ENCODE measurements around the gene PPIL6. TPM values are rescaled to one million over a fixed set of nuclear protein-coding genes. Genes with fewer than 3 reads are reported as not detected.
A peak's percentile ranks its signal among the peaks of the same experiment; 100 is the strongest.

Gene PPIL6
- total RNA-seq, 2 experiments from 2014 or later: 0.16 TPM; not detected in 1

DNA sequence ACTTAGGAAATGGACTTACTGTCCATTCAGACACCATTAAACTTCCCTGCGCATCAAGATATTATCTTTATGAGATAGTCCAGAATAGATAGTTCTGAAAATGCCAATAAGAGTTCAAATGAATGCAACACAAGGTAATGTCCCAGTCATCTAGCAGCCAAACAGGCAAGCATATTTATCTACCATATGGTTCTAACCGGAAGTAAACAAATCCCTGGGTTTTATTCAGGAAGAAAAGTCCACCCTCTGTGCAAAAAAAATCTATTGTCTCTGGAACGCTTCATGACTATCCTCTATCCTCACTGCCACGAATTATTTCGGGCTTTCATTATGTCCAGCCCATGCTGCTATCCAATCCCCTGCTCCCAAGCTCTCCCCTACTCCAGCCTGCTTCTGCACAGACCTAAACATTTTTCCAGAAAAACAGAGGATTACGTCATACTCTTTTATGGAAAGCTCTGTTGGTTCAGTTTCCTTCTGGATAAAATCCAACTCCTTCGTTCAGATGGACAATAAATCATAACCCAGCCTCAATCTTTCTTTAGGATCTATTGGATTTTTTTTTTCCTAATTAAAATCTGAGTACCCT, 11.4 kb downstream of the PPIL6 start:
- Mint-ChIP-seq H3K4me1 (ENCODE audit: low read depth) (peaks cover 2% of the 10 kb centered on the region), H3K27ac (no peak overlapping the region), H3K36me3 (ENCODE audit: low read depth) (no peaks in the 10 kb centered on the region), H3K9me3 (ENCODE audit: insufficient read depth) (no peaks in the 10 kb centered on the region), H3K4me3 (no peak overlapping the region), H3K27me3 (ENCODE audit: low read depth) (peaks cover 27% of the 10 kb centered on the region)
- ATAC-seq (no peak), DNase-seq (peak; percentile 1)
- CTCF ChIA-PET: interaction anchor here (1.5 to 2.8 kb wide), 2 partner anchors 45 to 241 kb away, joined by 3 to 9 read pairs; no protein-coding TSS in a partner anchor
- POLR2A ChIA-PET: no interaction called here

GRCh38 chr6:109424946-109425345, 15.5 kb downstream of the PPIL6 start:
- H3K36me3 Mint-ChIP-seq (ENCODE audit: low read depth): no peaks in the 10 kb centered on the region
- DNase-seq: no peak
- H3K4me3 Mint-ChIP-seq: no peak overlapping the region
- ATAC-seq: no peak
- POLR2A ChIA-PET: no interaction called here
- H3K4me1 Mint-ChIP-seq (ENCODE audit: low read depth): peaks cover 2% of the 10 kb centered on the region
- H3K27me3 Mint-ChIP-seq (ENCODE audit: low read depth): peaks cover 7% of the 10 kb centered on the region
- no peaks in the 10 kb centered on the region for H3K9me3 Mint-ChIP-seq (ENCODE audit: insufficient read depth)
- H3K27ac Mint-ChIP-seq: no peak overlapping the region
- CTCF ChIA-PET: no interaction called here

- no peak for DNase-seq
- Mint-ChIP-seq H3K27ac (no peak overlapping the region), H3K36me3 (ENCODE audit: low read depth) (no peaks in the 10 kb centered on the region), H3K9me3 (ENCODE audit: insufficient read depth) (no peaks in the 10 kb centered on the region), H3K4me1 (ENCODE audit: low read depth) (peaks cover 2% of the 10 kb centered on the region), H3K4me3 (no peak overlapping the region), H3K27me3 (ENCODE audit: low read depth) (no peaks in the 10 kb centered on the region)
- no peak for ATAC-seq
- ChIA-PET POLR2A (no interaction called here), CTCF (no interaction called here)
Observed at GRCh38 chr6:109421184-109421583, 19.2 kb downstream of the PPIL6 start.

- Mint-ChIP-seq H3K4me3 (no peak overlapping the region), H3K27ac (no peak overlapping the region), H3K4me1 (ENCODE audit: low read depth) (peaks cover 2% of the 10 kb centered on the region), H3K9me3 (ENCODE audit: insufficient read depth) (no peaks in the 10 kb centered on the region), H3K36me3 (ENCODE audit: low read depth) (no peaks in the 10 kb centered on the region), H3K27me3 (ENCODE audit: low read depth) (no peaks in the 10 kb centered on the region)
- POLR2A ChIA-PET: no interaction called here
- CTCF ChIA-PET: no interaction called here
- ATAC-seq (no peak), DNase-seq (no peak)
Observed at GRCh38 chr6:109420751-109421150, 19.7 kb downstream of the PPIL6 start.

- H3K36me3 Mint-ChIP-seq (ENCODE audit: low read depth): no peaks in the 10 kb centered on the region
- ATAC-seq (no peak), DNase-seq (no peak)
- no peaks in the 10 kb centered on the region for H3K9me3 Mint-ChIP-seq (ENCODE audit: insufficient read depth)
- H3K4me3 Mint-ChIP-seq: no peak overlapping the region
- H3K4me1 Mint-ChIP-seq (ENCODE audit: low read depth): no peaks in the 10 kb centered on the region
- H3K27ac Mint-ChIP-seq: no peak overlapping the region
- H3K27me3 Mint-ChIP-seq (ENCODE audit: low read depth): peaks cover 2% of the 10 kb centered on the region
- POLR2A ChIA-PET: no interaction called here
- CTCF ChIA-PET: interaction anchor here (1.9 kb wide), 1 partner anchor 35 kb away, joined by 6 read pairs; no protein-coding TSS in a partner anchor
Observed at GRCh38 chr6:109417646-109418045, 22.8 kb downstream of the PPIL6 start.

GRCh38 chr6:109411034-109411433, 29.4 kb downstream of the PPIL6 start:
- ATAC-seq: no peak
- no peak overlapping the region for H3K27ac Mint-ChIP-seq

DNA sequence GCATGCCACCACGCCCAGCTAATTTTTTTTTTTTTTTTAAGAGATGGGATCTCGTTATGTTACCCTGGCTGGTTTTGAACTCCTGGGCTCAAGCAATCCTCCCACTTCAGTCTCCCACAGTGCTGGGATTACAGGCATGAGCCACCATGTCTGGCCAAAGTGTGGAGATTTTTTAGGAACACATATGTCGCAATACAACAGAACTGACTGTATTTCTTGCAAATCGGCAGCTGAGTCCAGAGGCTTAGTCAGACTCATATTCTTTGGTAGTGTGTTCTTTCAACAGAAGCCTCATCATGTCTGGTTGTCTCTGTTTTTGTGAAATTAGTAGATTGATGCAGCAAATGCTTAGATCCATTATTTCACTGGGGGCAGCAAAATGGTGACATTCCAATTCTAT, 34.2 kb downstream of the PPIL6 start:
- Mint-ChIP-seq H3K27ac (no peak overlapping the region), H3K9me3 (ENCODE audit: insufficient read depth) (no peaks in the 10 kb centered on the region), H3K27me3 (ENCODE audit: low read depth) (peaks cover 15% of the 10 kb centered on the region), H3K4me3 (no peak overlapping the region), H3K4me1 (ENCODE audit: low read depth) (no peaks in the 10 kb centered on the region), H3K36me3 (ENCODE audit: low read depth) (no peaks in the 10 kb centered on the region)
- POLR2A ChIA-PET: no interaction called here
- CTCF ChIA-PET: no interaction called here
- DNase-seq (no peak), ATAC-seq (no peak)

More at GRCh38 chr6:109411034-109411433, 29.4 kb downstream of the PPIL6 start:
- no peak overlapping the region for H3K4me3 Mint-ChIP-seq
- no peaks in the 10 kb centered on the region for H3K9me3 Mint-ChIP-seq (ENCODE audit: insufficient read depth)
- POLR2A ChIA-PET: no interaction called here
- CTCF ChIA-PET: interaction anchor here (1.0 kb wide), 1 partner anchor 28 kb away, joined by 3 read pairs; no protein-coding TSS in a partner anchor
- DNase-seq: no peak
- H3K4me1 Mint-ChIP-seq (ENCODE audit: low read depth): no peaks in the 10 kb centered on the region
- H3K27me3 Mint-ChIP-seq (ENCODE audit: low read depth): peaks cover 11% of the 10 kb centered on the region
- no peaks in the 10 kb centered on the region for H3K36me3 Mint-ChIP-seq (ENCODE audit: low read depth)

GRCh38 chr6:109397020-109397419, 43.4 kb downstream of the PPIL6 start:
- POLR2A ChIA-PET: interaction anchor here (0.6 kb wide), 1 partner anchor 21 kb away, joined by 4 read pairs; no protein-coding TSS in a partner anchor
- DNase-seq: no peak
- peak; percentile 33 for ATAC-seq
- Mint-ChIP-seq H3K4me1 (ENCODE audit: low read depth) (peaks cover 5% of the 10 kb centered on the region), H3K4me3 (no peak overlapping the region), H3K27ac (no peak overlapping the region), H3K36me3 (ENCODE audit: low read depth) (no peaks in the 10 kb centered on the region), H3K27me3 (ENCODE audit: low read depth) (no peaks in the 10 kb centered on the region), H3K9me3 (ENCODE audit: insufficient read depth) (no peaks in the 10 kb centered on the region)
- CTCF ChIA-PET: interaction anchor here (5.7 kb wide), 1 partner anchor 13 kb away, joined by 39 read pairs; the partner anchor contains the start of gene CD164

- H3K4me1 Mint-ChIP-seq (ENCODE audit: low read depth): peaks cover 5% of the 10 kb centered on the region
- H3K27me3 Mint-ChIP-seq (ENCODE audit: low read depth): no peaks in the 10 kb centered on the region
- CTCF ChIA-PET: interaction anchor here (5.7 kb wide), 1 partner anchor 12 kb away, joined by 39 read pairs; the partner anchor contains the start of gene CD164
- DNase-seq (no peak), ATAC-seq (no peak)
- POLR2A ChIA-PET: no interaction called here
- no peaks in the 10 kb centered on the region for H3K9me3 Mint-ChIP-seq (ENCODE audit: insufficient read depth)
- no peak overlapping the region for H3K27ac Mint-ChIP-seq
- no peak overlapping the region for H3K4me3 Mint-ChIP-seq
- H3K36me3 Mint-ChIP-seq (ENCODE audit: low read depth): no peaks in the 10 kb centered on the region
Observed at GRCh38 chr6:109396046-109396718, 44.2 kb downstream of the PPIL6 start.

- CTCF ChIA-PET: interaction anchor here (5.7 kb wide), 1 partner anchor 10 kb away, joined by 39 read pairs; the partner anchor contains the start of gene CD164
- DNase-seq (no peak), ATAC-seq (no peak)
- Mint-ChIP-seq H3K36me3 (ENCODE audit: low read depth) (no peaks in the 10 kb centered on the region), H3K27ac (no peak overlapping the region), H3K27me3 (ENCODE audit: low read depth) (no peaks in the 10 kb centered on the region), H3K4me1 (ENCODE audit: low read depth) (peaks cover 9% of the 10 kb centered on the region), H3K4me3 (no peak overlapping the region), H3K9me3 (ENCODE audit: insufficient read depth) (no peaks in the 10 kb centered on the region)
- POLR2A ChIA-PET: interaction anchor here (3.2 kb wide), 1 partner anchor 11 kb away, joined by 15 read pairs; the partner anchor contains the start of gene CD164
Observed at GRCh38 chr6:109393886-109394281, 46.5 kb downstream of the PPIL6 start.

DNA sequence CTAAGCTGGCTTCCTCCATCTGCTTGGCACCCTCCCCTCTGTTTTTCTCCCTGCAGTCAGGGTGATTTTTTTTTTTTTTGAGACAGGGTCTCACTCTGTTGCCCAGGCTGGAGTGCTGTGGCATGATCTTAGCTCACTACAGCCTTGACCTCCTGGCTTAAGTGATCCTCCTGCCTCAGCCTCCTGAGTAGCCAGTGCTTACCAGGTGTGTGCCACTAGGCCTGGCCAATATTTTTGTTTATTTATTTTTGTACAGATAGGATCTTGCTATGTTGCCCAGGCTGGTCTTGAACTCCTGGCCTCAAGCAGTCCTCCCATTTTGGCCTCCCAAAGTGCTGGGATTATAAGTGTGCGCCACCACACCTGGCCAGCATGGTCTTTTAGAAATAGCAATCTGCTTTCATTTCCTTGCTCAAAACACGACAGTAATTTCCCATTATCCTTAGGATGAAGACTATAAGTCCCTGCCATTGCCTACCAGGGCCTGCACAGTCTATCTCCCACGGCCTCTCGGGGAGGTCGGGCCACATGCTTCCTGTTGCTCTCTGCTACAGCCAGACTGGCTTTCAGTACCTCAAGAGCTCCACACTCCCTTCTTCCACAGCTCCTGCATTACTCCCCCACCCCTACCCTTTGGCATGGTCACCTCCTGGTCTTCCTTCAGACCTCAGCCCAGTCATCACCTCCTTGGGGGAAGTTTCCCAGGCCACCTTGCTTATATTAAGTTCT, 47.1 kb downstream of the PPIL6 start:
- CTCF ChIA-PET: interaction anchor here (4.3 to 5.7 kb wide), 2 partner anchors 9 to 205 kb away, joined by 17 to 39 read pairs; partner anchors contain the start of gene CD164
- POLR2A ChIA-PET: interaction anchor here (3.2 kb wide), 1 partner anchor 10 kb away, joined by 15 read pairs; the partner anchor contains the start of gene CD164
- Mint-ChIP-seq H3K4me3 (no peak overlapping the region), H3K27me3 (ENCODE audit: low read depth) (no peaks in the 10 kb centered on the region), H3K27ac (no peak overlapping the region), H3K36me3 (ENCODE audit: low read depth) (no peaks in the 10 kb centered on the region), H3K4me1 (ENCODE audit: low read depth) (peaks cover 9% of the 10 kb centered on the region), H3K9me3 (ENCODE audit: insufficient read depth) (no peaks in the 10 kb centered on the region)
- DNase-seq (no peak), ATAC-seq (no peak)

Measured in activated CD8-positive, alpha-beta T cell treated with anti-CD3 and anti-CD28 coated beads, Interleukin-2, amount 10 ng/mL, durations not matched to agents 7 days and 5 days (primary cell).